MG63 (cell line): ENCODE measurements around the gene MOV10. TPM values are rescaled to one million over a fixed set of nuclear protein-coding genes. Genes with fewer than 3 reads are reported as not detected.
A peak's percentile ranks its signal among the peaks of the same experiment; 100 is the strongest.
"Not testable (repeated sequence)": the region's sequence is repeated elsewhere in the genome, so short reads cannot be mapped to it uniquely, and the experiment has no call there.

Experiments
- DNase-seq: peaks from one replicate; pipeline ENCODE4 v3.0.0-alpha.2; 2020
- H3K27me3 ChIP-seq: fragments of 250-450 bp; sonication (Bioruptor Pico); 2 replicates; pipeline ENCODE4 v1.5.1; 2020; ENCODE audit warnings: mild to moderate bottlenecking, moderate library complexity
- H3K36me3 ChIP-seq: fragments of 250-450 bp; sonication (Bioruptor Pico); 2 replicates; pipeline ENCODE4 v1.5.1; 2020; ENCODE audit warnings: mild to moderate bottlenecking, moderate library complexity
- H3K4me3 ChIP-seq: fragments of 250-450 bp; sonication (Bioruptor Pico); 2 replicates; pipeline ENCODE4 v1.5.1; 2020; ENCODE audit warnings: mild to moderate bottlenecking, moderate library complexity
- H3K9me3 ChIP-seq: fragments of 250-450 bp; sonication (Bioruptor Pico); 2 replicates; pipeline ENCODE4 v1.5.1; 2020; ENCODE audit warnings: mild to moderate bottlenecking, moderate library complexity
- total RNA-seq: library from RNA; depleted of rRNA; stranded (reverse); fragments of >200 nt; shearing (Covaris generic); gene quantifications from 2 replicates; pipeline ENCODE4 v1.2.3, GENCODE V29; 2014; ENCODE audit warnings: low replicate concordance; rRNA removed

The MOV10 gene
- total RNA-seq, result 25.6 and 39.7 TPM in 2 replicates

GRCh38 chr1:112674440-112674985, at the start of gene MOV10:
MOV10 (plus strand) TSS chr1:112674659; CDS start chr1:112674913, 254 bp downstream.
- Histone ChIP-seq H3K36me3 (peaks cover 56% of the 10 kb centered on the region), H3K4me3 (peak within 1 kb of the TSS; percentile 96), H3K9me3 (no peaks in the 10 kb centered on the region), H3K27me3 (no peaks in the 10 kb centered on the region)
- DNase-seq, result peak; percentile 80

GRCh38 chr1:112625696-112626095, 48.8 kb upstream of the MOV10 start:
- Histone ChIP-seq H3K9me3 (no peaks in the 10 kb centered on the region), H3K4me3 (no peak overlapping the region), H3K27me3 (no peaks in the 10 kb centered on the region), H3K36me3 (peaks cover 67% of the 10 kb centered on the region)
- DNase-seq, result no peak

DNA sequence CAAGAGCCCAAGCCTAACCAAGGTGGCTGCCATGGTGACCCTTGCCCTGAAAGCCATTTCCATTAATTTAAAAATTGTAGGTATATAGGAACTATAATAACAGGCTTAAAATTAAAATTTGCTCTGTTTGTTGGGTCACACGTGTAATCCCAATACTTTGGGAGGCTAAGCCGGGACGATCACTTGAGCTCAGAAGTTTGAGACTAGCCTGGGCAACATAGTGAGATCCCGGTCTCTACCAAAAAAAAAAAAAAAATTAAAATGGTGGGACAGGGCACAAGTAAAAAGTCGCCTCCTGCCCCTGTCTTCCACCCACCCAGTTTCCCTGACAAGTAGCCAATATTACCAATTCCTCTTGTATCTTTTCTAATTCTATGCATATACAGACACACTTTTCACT, 48.3 kb upstream of the MOV10 start:
- Histone ChIP-seq H3K4me3 (no peak overlapping the region), H3K27me3 (no peaks in the 10 kb centered on the region), H3K36me3 (peaks cover 69% of the 10 kb centered on the region), H3K9me3 (no peaks in the 10 kb centered on the region)
- no peak for DNase-seq

- H3K4me3 ChIP-seq, result no peak overlapping the region
- H3K36me3 ChIP-seq, result peaks cover 73% of the 10 kb centered on the region
- no peak for DNase-seq
- H3K27me3 ChIP-seq, result no peaks in the 10 kb centered on the region
- H3K9me3 ChIP-seq, result no peaks in the 10 kb centered on the region
These were observed 47.6 kb upstream of the MOV10 start for GRCh38 chr1:112626887-112627286.

- no peak for DNase-seq
- no peaks in the 10 kb centered on the region for H3K9me3 ChIP-seq
- H3K36me3 ChIP-seq, result peaks cover 79% of the 10 kb centered on the region
These were observed 45.9 kb upstream of the MOV10 start for GRCh38 chr1:112628516-112628915.

DNA sequence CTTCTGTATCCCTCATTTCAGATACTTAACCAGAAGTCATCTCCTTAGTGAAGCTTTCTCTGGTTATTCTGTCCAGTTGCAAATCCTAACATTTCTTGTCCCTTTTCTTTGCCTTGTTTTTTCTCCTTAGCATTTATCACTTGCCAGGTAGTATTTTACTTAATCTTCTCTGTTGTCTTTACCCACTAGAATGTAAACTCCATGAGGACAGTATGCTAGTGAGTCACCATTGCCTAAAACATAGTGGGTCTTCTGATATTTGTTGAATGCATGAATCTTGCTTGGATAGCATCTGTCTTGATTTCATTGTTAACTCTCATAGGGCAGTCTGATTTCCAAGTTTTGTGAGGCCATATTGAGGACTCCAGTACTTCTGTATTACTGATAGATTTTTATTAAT, 45.2 kb upstream of the MOV10 start:
- Histone ChIP-seq H3K27me3 (no peaks in the 10 kb centered on the region), H3K4me3 (no peak overlapping the region), H3K36me3 (peaks cover 77% of the 10 kb centered on the region), H3K9me3 (no peaks in the 10 kb centered on the region)
- DNase-seq, result no peak

More at GRCh38 chr1:112628516-112628915, 45.9 kb upstream of the MOV10 start:
- no peak overlapping the region for H3K4me3 ChIP-seq
- H3K27me3 ChIP-seq, result no peaks in the 10 kb centered on the region

- Histone ChIP-seq H3K4me3 (no peak overlapping the region), H3K9me3 (no peaks in the 10 kb centered on the region), H3K36me3 (peaks cover 51% of the 10 kb centered on the region), H3K27me3 (no peaks in the 10 kb centered on the region)
- DNase-seq, result no peak
These were observed 40.8 kb upstream of the MOV10 start for GRCh38 chr1:112633628-112634027.

- Histone ChIP-seq H3K4me3 (no peak overlapping the region), H3K36me3 (peaks cover 47% of the 10 kb centered on the region), H3K9me3 (no peaks in the 10 kb centered on the region), H3K27me3 (no peaks in the 10 kb centered on the region)
- no peak for DNase-seq
These were observed 40.1 kb upstream of the MOV10 start for GRCh38 chr1:112634367-112634766.

DNA sequence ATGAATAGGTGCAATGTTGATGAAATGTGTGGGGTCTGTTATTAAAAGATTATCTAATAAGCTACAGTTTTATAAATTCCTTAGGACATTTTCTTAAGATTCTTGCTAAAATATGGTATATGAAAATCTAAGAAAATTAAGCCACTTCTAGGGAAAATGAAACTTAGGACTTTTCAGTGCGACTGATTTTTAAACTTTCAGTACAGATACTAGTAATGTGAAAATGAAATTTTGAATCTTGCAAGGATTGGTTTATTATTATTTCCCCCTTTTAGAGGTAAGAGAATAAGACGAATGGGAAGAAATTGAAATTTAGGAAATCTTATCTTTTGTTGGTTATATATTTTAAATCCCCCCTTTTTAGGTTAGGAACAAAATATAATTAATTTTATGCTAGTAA, 38.4 kb upstream of the MOV10 start:
- Histone ChIP-seq H3K36me3 (peaks cover 33% of the 10 kb centered on the region), H3K9me3 (no peaks in the 10 kb centered on the region), H3K4me3 (no peak overlapping the region), H3K27me3 (no peaks in the 10 kb centered on the region)
- no peak for DNase-seq

DNA sequence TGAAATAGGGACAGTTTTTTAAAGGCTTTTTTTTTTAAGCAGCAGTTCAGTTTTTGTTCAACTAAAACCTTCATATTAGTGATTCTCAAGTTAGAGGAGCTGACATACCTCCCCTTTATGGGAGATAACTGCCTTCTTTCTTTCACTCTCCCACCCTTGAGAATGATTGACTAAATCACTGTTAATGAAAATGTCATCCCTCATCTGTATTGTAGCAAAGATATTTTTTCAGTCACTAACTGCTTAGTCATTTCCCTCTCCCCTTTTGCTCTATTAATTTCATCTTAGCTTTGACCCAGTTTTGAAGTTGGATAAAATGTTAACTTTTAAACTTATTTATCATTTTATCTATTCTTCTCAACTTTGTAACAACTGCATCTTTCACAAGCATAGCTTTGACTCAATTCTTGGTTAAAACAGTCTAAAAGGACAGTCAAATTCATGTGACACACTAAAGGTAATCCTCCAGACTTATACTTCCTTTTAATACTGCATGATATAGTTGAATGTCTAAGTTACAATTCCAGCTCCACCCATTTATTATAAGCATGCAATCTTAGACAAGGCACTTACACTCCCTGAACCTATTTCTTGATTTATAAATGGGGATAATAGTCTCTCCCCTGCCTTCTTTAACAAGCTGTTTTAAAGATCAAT, 37.7 kb upstream of the MOV10 start:
- H3K4me3 ChIP-seq, result no peak overlapping the region
- H3K27me3 ChIP-seq, result no peaks in the 10 kb centered on the region
- no peaks in the 10 kb centered on the region for H3K9me3 ChIP-seq
- DNase-seq, result no peak
- H3K36me3 ChIP-seq, result peaks cover 29% of the 10 kb centered on the region

DNA sequence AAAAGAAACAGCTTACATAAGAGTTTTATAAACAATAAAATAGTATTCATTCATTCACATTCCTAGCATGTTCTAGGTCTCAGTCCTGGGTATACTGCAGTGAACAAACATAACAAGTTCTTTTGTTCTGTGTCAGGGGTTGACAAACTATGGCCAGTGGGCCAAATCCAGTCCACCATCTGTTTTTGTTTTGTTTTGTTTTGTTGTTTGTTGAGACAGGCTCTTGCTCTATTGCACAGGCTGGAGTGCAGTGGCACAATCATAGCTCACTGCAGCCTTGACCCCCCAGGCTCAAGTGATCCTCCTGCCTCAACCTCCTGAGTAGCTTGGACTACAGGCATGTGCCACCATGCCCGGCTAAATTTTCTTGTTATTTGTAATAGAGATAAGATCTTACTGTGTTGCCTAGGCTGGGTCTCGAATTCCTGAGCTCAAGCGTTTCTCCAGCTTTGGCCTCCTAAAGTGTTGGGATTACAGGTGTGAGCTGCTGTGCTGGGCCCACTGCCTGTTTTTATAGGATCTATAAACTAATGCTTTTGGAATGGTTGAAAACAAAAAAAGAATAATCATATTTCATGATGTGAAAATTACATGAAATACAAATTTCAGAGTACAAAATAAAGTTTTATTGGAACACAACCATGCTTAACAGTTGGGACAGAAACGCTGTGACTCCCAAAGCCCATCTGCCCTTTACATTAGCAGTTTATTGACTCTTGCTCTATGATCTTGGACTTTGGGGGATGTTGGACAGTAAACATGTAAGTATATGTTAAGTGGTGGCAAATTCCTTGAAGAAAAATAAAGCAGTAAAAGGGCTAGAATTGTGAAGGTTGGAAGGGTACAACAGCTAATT, 37.0 kb upstream of the MOV10 start:
- no peak overlapping the region for H3K4me3 ChIP-seq
- no peak for DNase-seq
- no peaks in the 10 kb centered on the region for H3K27me3 ChIP-seq
- peaks cover 24% of the 10 kb centered on the region for H3K36me3 ChIP-seq
- no peaks in the 10 kb centered on the region for H3K9me3 ChIP-seq

DNA sequence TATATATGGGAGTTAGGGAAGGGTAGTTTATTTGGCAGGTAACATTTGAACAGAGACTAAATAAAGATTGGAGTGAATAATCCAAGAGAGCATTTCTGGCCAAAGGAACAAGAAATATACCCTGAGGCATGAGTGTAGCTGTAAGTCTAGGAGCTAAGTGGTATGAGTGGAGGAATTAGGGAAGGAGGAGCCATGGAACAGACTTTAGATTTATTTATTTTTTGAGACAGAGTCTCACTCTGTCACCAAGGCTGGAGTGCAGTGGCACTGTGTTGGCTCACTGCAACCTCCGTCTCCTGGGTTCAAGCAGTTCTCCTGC, 36.4 kb upstream of the MOV10 start:
- no peak overlapping the region for H3K4me3 ChIP-seq
- peaks cover 24% of the 10 kb centered on the region for H3K36me3 ChIP-seq
- H3K9me3 ChIP-seq, result no peaks in the 10 kb centered on the region
- H3K27me3 ChIP-seq, result no peaks in the 10 kb centered on the region
- no peak for DNase-seq

- H3K4me3 ChIP-seq, H3K27me3 ChIP-seq, DNase-seq, H3K9me3 ChIP-seq: not testable (repeated sequence)
- H3K36me3 ChIP-seq, result peaks cover 38% of the 10 kb centered on the region
These were observed 34.0 kb upstream of the MOV10 start for GRCh38 chr1:112640437-112640836.

GRCh38 chr1:112643080-112643479, 31.4 kb upstream of the MOV10 start:
- Histone ChIP-seq H3K27me3 (no peaks in the 10 kb centered on the region), H3K36me3 (peaks cover 44% of the 10 kb centered on the region), H3K4me3 (no peak overlapping the region), H3K9me3 (no peaks in the 10 kb centered on the region)
- no peak for DNase-seq

GRCh38 chr1:112646225-112646624, 28.2 kb upstream of the MOV10 start:
- Histone ChIP-seq H3K36me3 (peaks cover 68% of the 10 kb centered on the region), H3K9me3 (no peaks in the 10 kb centered on the region), H3K27me3 (no peaks in the 10 kb centered on the region), H3K4me3 (no peak overlapping the region)
- no peak for DNase-seq

GRCh38 chr1:112651205-112651604, 23.3 kb upstream of the MOV10 start:
- Histone ChIP-seq H3K4me3 (no peak overlapping the region), H3K9me3 (no peaks in the 10 kb centered on the region), H3K27me3 (no peaks in the 10 kb centered on the region), H3K36me3 (peaks cover 81% of the 10 kb centered on the region)
- no peak for DNase-seq

DNA sequence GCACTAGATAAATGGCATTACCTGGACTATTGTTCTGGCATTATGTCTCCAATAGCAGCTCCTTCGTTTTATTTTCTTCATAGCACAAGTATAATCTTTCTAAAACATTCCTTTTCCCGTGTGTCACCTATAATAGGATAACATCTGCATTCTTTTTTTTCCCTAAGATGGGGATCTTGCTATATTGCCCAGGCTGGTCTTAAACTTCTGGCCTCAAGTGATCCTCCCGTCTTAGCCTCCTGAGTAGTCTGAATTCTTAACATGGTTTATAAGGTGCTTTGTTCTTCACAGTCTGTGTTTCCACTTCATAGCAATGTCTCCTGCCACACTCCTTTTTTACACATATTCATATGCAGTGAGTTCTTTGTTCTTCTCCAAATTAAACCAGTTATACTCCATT, 8.6 kb upstream of the MOV10 start:
- Histone ChIP-seq H3K27me3 (no peaks in the 10 kb centered on the region), H3K36me3 (peaks cover 93% of the 10 kb centered on the region), H3K4me3 (no peak overlapping the region), H3K9me3 (no peaks in the 10 kb centered on the region)
- DNase-seq, result no peak

GRCh38 chr1:112666946-112667345, 7.5 kb upstream of the MOV10 start:
- Histone ChIP-seq H3K4me3 (no peak overlapping the region), H3K9me3 (no peaks in the 10 kb centered on the region), H3K27me3 (no peaks in the 10 kb centered on the region), H3K36me3 (peaks cover 92% of the 10 kb centered on the region)
- no peak for DNase-seq
